ENCODE data around the gene ARPC1B.

DNA sequence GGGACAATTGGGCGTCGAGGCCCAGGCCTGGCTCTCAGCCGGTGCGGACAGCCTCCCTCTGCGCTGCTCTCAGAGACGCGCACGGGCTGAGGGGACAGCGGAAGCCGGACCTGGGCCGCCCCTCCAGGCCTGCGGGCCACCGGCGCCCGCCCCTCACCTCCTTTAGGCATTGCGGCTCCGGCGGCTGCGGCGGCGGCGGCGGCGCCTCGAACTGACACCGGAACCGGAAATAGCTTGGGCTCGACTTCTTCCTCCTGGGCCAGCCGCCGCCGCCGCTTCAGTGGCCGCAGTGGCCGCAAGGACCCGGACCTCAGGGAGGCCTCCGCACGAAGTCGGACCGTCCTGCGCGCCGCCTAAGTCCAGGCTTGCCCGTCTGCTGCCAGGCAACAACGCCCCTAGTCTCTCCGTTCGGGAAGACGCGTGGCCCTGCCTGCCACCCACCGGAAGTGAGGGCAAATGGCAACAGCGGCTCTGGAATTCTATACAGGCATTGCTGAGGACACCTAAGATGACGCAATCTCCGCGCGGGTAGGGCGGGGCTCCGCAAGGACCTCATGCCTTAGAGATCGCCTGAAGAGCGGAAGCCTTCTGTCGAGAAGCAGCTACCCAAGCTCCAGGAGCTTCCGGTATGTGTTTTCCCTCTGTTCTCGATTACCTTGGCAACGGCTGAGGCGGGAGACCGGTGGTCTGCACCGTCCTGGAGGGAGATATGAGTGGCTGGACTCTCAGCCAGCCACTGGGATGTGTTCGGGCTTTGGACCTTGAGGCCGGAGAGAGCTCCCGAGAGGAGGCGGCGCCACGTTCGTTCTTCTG lies 34.1 kb downstream of the ARPC1B start, which contains the start of the genes BUD31 and PDAP1:
- TF ChIP-seq POLR2AphosphoS5 (IDR thresholded peaks at IDR 0.05; ENCODE audit: low read depth, low read length) (peak; percentile 97), POLR2A (IDR thresholded peaks at IDR 0.05; ENCODE audit: low read depth, low read length) (peak; percentile 98), SPI1 (IDR thresholded peaks at IDR 0.05; ENCODE audit: low read depth, low read length) (peak; percentile 58; the same call in 1 of the 2 replicates)

All from GM12891 (cell line).